NCI-H2029 treated with DMSO at 0.1 percent for 48 hours (cell line): Measurements from ENCODE around the gene SSPN.

Experiments used
- DNase-seq: peaks from one replicate; lab custom pipeline; 2025; lab: John Stamatoyannopoulos, UW

The SSPN gene, protein sequence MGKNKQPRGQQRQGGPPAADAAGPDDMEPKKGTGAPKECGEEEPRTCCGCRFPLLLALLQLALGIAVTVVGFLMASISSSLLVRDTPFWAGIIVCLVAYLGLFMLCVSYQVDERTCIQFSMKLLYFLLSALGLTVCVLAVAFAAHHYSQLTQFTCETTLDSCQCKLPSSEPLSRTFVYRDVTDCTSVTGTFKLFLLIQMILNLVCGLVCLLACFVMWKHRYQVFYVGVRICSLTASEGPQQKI

DNA sequence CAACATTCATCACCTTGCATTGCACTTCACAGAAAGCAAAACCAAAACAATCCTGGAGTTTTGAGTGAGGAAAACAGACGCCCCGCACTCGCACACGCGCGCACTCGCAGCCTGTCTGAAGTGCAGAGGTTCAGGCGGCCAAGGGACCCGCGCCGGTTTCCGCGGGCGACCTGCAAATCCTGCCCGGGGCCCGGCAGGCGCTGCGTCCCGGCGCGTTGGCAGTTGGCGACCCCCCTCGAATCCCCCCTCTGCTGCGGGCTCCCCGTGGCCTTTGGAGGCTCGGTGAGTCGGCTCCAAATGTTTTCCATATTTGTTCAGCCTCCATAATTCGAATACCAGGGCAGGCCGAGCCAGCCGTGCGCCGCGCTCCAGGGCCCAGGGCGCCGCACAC lies at the start of gene SSPN:
Gene SSPN (plus strand): TSS at position 324 of the 391 bp plus-strand sequence. CDS start 100 bp downstream, outside the sequence.
- no peak for DNase-seq

DNA sequence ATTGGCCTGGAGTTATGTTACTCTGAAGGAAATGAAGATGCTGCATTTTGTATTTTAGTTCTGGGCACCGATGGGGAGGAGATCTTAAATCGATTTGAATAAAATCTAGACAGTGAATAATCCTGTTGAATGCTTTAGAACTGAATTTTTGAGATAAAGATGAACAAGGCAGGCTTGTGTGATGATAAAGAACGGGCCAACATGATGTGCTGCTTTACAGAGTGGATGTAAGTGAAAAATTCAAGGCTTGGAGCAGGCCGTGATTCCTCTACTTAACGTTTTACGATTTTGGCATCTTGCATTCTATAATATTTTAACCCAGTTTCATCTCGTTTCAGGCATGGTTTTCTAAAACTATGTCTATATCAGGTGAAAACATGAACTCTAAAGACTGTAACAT lies 47.1 kb upstream of the SSPN start:
- no peak for DNase-seq

DNA sequence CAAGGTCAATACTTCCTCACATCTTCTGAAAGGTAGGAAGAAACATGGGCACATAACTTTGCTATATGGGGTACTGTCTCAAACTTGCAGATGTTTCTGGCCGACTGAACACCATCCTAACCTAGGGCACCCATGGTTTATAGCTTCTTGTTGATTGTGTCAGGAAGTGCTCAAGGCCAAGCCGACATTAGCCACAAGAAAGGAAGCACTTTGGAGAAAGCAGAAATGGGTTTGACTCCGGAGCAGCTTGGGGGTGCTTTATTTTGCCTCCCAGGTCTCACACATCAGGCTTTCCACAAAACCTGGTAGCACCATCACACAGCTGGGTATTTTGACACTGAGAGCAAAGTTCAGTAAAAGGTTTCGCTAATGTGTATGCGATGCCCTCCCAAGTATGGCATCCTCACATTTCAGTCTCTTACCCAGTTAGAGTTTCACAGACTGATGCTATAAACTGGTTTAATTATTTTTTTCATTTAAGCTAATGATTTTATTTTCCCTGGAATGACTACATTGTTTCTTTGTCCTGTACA lies 45.3 kb upstream of the SSPN start:
- DNase-seq: no peak

DNA sequence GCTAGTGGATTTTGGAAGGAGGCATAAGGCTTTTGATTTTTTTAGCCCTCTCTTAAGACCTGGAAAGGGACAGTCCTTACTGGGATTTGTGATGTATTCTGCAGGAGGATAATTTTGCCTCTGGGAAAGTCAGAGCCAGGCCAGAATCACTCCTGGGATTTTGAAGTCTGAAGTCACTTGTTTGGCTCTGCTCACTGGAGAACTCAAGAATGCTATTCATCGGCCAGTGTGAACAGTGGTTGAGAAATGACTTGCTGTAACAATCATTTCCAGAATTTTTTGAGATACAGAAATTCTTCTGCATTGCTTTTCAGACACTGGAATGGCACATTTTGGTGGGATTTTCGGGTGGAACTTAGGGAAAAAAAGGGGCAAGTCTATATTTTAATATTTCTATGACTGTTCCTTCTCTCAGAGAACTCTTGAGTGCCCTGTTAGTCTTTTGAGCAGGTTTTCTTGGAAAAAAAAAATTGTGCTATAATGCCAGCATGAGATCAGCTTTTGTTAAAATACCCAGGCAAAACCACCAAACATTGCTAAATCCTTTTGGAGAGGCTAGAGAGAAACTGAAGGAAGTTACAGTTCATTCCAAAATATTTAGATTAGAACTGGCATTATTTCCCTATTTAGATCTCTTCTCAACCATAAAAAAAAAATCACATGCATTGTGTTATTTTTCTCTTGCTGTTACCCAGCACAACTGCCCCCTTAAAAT lies 44.5 kb upstream of the SSPN start:
- no peak for DNase-seq

DNA sequence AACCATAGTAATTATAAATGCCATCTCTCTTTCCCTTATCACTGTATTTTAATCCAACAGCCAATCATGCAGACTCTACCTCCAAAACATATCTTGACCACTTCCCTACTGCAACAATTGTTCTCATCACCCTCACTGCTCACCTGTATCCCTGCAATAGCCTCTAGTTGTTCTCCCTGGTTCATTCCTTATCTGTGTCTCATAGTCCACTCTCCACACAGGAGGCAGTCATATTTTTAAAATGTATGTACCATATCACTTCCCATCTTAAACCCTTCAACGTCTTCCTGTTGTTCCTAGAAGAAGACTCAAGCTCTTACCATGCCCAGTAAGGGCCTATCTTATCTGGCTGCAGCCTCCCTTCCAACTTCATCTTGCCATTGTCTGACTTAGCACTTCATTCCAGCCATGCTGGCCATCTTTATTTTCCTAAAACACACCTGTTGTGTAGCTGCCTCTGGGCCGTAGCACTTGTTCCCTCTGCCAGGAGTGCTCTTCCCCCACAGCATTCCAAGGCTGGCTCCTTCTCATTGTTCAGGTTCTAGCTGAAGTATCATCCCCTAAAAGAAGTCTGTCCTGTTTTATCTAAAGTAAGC lies 42.8 kb upstream of the SSPN start:
- DNase-seq: no peak

DNA sequence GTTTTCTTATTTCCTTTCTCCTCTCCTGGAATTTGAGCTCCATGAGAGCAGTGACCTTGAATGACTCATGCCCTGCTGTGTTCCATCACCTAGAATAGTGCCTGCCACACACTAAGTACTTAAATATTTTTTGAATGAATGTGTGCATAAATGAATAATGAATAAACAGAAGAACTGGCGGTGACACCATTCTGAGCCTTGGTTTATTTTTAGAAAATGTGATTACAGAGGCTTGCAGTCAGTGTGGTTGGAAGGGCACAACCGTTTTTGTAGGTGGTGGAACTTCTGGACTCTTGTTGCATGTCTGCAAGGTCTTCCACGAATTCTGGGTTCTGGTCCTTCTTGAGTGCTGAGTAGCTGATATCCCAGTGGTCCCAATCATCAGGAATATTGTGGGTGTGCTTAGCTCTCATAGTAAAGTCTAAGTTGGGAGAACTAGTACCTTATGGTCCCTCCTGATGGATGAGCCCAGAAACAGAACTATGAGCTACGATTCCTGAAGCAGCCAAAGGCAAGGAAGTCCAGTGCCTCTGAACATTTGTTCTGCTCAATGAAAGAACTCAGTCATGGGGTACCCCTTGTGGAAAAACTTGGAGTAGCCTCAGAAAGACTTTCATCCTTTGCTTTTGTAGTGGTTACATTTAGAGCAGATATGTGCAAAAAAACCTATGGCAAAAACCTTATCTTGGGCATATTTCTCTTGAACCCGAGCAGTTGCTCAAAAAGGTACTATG lies 41.8 kb upstream of the SSPN start:
- DNase-seq: no peak

DNA sequence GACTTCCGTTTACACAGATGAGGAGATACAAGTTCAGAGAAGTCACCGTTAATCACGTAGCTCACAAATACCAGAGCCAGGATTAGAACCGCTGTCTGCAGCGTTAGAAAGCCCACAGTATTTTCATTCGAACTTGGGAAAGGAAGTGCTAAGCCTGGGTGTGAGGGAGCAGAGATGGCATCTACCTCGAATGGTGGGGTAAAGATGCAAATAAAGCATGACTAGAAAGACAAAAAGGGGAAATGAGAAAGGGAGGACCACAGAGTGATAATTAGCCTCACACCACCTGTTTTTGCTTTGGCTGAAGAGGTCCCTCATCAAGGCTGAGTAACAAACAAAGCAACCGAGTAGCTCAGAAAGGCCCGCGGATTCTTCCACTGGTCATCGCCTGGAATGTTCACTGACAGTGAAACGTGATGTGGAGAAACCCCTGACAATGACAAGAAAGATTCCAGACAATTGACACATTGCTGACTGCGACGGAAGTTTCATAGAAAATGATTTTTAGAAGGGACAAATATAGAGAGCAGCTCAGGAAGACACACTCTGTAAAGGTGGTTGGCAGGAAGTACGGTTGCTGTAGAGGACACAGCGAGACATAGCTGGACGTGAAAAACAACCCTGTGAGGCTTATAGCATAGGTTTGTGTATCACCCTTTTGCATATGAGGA lies 39.0 kb upstream of the SSPN start:
- no peak for DNase-seq

DNA sequence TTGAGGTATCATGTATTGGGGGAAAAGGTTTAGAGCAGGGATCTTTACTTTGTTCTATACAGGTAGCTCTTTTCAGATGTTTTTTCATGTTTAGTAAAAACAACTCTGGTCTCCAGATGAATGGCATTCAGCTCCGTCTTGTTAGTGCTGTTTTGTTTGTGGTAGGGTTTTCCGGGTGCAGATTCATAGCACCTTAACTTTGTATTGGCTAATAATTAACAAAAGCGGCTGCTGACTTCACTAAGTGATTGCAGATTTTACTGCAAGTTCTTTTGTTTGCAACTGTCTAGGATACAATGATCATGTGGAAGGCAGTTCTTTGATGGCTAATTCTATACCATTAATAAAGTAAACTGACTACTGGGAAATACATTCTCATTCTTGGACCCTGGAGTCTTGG lies 38.4 kb upstream of the SSPN start:
- DNase-seq: no peak

DNA sequence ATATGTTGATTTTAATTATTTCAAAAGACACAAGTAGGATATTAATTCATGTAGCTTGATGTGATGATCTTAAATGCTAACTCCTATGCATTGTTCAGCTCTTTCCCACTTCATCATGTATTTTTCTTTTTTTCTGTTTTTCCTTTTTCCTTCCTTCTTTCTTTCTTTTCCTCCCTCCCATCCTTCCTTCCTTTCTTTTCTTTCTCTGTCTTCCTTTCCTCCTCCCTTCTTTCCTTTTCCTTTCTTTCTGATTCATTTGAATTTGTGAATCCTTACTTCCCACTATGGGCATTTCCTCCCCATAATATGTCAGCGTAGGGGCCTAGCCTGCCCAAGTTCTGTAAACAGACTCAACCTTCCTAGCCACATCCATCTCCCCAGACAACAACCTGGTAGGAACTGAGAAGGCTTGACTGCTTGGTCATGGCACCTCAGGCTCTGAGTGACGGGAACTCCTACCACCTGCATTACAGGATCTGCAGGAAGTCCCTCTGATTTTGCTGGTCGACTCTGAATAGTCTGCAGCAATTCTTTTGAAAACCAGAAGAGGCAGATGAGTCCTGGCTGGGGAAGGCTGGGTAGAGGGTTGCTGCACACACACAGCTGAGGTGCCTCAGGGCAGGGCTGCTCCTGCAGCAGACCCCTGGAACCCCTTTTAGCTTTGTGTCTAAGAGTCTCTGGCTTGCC lies 37.2 kb upstream of the SSPN start:
- DNase-seq: no peak

DNA sequence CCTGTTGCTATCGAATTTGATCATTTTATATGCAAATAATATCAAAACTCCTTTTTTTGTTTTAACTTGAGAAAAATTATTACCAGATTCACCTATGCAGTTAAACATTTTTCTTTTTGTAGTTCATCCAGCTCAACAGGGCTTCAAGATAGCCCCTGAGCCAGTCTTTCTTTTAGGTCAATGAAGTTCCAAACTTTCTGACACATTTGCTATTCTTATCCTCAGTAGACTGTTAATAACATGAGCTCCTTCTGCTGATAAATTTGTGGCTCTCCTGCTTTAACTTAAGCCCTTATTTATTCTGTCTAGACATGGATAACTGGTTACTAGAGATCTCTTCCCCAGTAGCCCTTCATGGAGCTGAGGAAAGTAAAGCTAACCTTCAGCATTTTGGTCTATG lies 33.2 kb upstream of the SSPN start:
- DNase-seq: no peak

DNA sequence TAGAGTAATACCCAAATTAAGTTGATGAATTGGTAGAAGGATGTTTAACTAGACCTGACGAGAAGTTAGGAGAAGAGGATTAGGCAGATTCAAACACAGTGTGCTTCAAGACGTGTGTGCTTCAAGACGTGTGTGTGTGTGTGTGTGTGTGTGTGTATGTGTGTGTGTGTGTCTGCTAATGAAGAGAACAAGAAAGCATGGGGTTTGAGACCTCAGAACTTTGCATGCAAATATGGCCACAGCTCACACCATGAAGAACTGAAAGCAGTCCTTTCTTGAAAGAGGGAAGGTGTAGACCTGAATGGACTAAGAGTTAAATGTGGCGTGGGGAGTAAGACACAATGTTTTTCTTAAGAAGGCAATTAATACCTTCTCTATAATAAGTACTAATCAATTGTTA lies 32.5 kb upstream of the SSPN start:
- no peak for DNase-seq

DNA sequence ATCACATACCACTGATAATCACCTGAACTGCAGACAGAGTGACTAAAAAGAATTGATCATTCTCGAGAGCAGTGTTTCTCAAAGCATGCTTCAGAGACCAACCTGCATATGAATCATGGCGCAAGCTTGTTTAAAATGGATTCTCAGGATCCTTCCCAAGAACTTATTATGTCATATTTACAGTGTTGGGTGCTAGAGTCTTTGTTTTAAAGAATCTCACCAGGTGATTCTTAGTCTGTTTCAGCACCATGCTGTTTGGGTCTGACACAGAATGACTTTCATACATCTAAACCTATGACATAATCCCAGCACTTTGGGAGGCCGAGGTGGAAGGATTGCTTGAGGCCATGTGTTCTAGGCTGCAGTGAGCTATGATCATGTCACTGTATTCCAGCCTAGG lies 31.3 kb upstream of the SSPN start:
- DNase-seq: no peak

DNA sequence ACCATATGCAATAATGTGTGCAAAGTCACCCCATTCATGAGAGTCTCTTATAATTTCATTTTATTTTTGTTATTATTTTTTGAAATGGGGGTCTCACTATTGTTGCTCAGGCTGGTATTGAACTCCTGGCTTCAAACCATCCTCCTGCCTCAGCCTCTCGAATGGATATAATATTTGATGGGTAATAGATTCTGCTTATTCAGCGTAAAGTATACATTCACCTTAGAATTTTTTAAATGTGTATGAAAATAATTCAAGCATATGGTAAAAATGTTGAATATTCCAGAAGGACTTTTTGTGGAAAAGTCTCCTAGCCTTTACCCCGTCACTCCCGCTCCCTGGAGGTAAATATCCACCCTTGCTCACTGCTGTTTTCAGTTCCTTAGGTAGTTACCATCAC lies 23.4 kb upstream of the SSPN start:
- no peak for DNase-seq

DNA sequence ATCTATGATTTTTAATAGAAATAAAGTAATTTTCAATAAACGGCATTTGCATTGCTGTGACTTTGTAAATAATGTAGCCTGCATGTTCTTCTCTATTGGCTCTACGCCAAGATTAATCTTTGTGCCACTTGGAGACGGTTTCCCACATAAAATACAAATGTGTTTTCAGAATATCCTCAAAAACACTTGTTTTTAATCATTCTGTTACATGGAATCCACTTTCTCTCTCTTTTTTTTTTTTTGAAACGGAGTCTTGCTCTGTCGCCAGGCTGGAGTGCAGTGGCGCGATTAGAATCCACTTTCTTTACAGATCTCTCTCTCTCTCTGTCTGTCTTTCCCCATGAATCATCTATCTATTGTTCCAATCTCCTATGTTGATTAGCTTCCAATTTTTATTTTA lies 22.8 kb upstream of the SSPN start:
- DNase-seq: no peak

DNA sequence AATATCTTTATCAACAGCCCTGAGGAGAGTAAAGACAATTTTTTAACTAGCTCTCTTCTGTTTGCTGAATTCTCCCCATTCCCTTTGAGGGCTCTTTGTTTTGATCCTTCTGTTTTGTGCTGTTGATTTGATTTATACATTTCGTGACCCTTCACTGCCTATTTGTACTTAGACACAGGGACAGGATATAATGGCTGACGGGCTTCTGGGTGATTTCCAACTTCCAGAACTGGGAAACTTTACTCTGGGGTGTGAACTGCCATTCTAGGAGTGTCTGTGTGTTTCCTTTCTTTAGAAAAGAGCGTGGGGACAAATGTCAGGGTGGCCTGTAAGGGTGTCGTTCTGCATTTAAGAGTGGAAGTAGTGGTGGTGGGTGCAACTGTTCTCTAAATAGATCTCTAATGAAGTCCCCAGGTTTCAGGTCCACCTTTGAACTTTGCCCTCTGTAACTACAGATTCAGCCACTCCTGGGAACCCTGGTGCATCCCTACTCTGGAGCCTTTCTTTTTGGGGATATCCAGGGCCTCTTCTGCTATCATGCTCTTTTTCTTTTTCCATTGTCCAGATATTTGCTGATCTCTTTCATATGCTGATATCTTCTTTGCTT lies 22.3 kb upstream of the SSPN start:
- DNase-seq: no peak

DNA sequence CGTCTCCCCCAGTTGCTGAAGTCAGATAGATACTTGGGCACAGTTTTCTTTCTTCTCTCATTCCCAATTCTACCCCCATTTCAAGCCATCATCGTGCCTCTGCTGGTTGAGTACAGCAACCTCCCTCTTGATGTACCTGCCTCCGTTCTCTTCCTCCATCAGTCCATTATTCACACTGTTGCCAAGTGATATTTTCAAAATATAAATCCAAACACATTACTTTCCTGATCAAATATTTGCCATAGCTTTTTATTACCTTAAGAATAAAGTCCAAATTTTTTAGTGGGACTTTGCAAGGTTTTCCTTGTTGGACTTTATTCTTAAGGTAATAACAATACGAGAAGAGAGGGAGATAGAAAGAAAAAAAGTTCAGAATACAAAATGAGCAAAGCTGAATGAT lies 18.6 kb upstream of the SSPN start:
- no peak for DNase-seq

DNA sequence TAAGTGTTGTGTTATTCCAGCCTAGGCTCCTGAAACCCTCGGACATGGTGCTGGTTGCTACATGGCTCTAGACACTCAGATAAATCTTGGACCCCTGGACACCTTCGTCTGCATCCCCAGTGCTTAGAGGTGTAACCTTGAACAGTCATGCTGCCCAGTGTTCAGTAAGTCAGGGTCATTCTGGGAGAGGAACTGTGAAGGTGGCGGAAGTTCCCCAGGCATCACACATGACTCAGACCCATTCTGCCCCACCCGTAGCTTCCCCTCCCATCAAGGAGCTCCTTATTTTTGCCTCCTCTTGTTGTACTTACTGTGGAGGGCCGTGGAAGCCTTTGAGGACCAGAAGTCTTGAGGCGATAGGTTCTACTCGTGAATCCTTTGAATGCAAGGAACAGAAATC lies 18.1 kb upstream of the SSPN start:
- no peak for DNase-seq

DNA sequence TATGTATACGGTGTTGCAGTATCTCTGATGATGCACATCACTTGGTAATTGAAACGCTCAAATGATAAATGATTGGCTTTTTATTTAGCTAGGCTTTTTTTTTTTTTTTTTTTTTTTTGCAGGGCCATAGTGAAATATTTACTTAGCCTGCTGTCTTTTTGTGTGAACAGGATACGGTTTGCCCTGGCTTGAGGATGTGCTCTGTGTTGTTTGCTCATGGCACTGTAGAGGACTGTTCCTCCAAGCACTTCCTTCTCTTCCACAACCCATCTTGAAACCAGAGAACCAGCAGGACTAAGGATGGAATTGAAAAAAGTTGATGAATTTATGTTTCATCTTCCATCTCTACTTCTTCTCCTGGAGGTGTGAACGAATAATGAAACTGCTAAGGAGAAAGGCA lies 15.5 kb upstream of the SSPN start:
- DNase-seq: peak; percentile 58

DNA sequence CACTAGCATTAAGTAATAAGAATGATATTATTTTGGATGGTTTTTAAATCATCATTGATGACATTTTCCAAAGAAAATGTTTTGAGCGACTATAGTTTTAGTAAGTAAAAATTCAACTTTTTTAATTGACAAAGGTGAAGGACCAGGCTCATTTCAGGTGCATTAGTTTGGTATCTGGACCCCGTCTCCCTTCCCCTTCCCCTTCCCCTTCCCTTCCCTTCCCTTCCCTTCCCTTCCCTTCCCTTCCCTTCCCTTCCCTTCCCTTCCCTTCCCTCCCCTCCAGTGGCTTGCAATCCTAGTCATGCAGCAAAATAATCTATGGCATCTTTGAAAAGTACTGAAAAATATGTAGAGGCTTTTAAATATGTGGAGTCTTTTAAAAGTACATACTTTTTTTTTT lies 13.0 kb upstream of the SSPN start:
- DNase-seq: no peak

DNA sequence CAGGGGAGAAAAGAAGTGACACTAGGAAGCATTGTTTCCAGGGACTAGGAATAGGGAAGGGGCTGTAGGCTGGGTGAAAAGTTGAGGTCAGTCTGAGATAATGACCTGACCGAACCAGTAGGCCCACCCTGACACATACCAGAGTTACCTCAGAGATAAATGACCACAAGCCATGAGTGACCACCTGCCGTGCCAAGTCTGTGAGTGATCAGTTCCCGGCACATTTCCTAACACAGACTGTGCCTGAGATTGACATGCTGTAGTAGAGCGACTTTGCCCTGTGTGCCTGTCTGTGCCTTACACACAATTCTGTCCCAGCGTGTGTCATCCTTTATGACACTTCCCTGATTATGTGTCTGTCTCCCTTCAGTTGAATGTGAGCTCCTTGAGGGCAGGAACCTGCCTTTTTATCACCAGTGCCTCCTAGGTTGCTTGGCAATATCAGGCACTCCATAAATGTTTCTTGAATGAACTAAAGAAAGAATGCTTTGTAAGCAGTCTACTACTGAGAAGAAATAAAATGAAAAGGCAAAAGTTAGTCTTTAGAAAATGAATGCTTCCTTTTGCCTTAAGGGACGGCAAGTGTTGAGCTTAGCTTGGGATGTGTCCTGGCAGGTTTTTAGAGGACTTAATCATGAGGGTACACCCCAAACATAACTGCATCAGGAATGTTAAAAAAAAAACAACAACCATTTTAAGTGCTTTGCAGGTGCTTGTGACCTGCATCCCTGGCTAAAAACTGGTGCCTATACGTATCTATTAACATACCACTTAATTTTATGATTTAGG lies 9.6 kb upstream of the SSPN start:
- no peak for DNase-seq
